Calu3 (cell line): Measurements from ENCODE around the gene TLX3. TPM values are rescaled to one million over a fixed set of nuclear protein-coding genes. Genes with fewer than 3 reads are reported as not detected.

Experiments
- BruUV-seq: library from RNA; stranded (reverse); fragments of 400-500 nt; replicated peaks from 2 replicates; lab custom pipeline; 2021; lab: Mats Ljungman, UMichigan
- CTCF ChIA-PET: fragments of 300-600 bp; sonication (Branson Sonifier 250); formaldehyde crosslinking; loops from one replicate; lab custom pipeline; 2022; ENCODE audit warnings: antibody characterized with exemption; lab: Charles Lee
- DNase-seq: peaks from one replicate; pipeline ENCODE4 v3.0.0; 2022
- H3K27ac Mint-ChIP-seq: one replicate; pipeline ENCODE4 v1.8.0; 2022; ENCODE audit warnings: mixed read lengths; ENCODE audit not compliant: unreplicated experiment
- H3K27me3 Mint-ChIP-seq: one replicate; pipeline ENCODE4 v1.8.0; 2022; ENCODE audit warnings: mixed read lengths; ENCODE audit not compliant: unreplicated experiment
- H3K36me3 Mint-ChIP-seq: one replicate; pipeline ENCODE4 v1.8.0; 2022; ENCODE audit warnings: mild to moderate bottlenecking, moderate library complexity, mixed read lengths; ENCODE audit not compliant: insufficient read depth, unreplicated experiment
- H3K4me1 Mint-ChIP-seq: one replicate; pipeline ENCODE4 v1.8.0; 2022; ENCODE audit warnings: mild to moderate bottlenecking, low read depth, mixed read lengths; ENCODE audit not compliant: unreplicated experiment
- H3K4me3 Mint-ChIP-seq: one replicate; pipeline ENCODE4 v1.8.0; 2022; ENCODE audit warnings: mild to moderate bottlenecking, low read depth, moderate library complexity, mixed read lengths; ENCODE audit not compliant: unreplicated experiment
- H3K9me3 Mint-ChIP-seq: one replicate; pipeline ENCODE4 v1.8.0; 2022; ENCODE audit warnings: low read depth, mixed read lengths; ENCODE audit not compliant: unreplicated experiment
- CTCF ChIP-seq: fragments of 200-600 bp; IDR thresholded peaks from one replicate; pipeline ENCODE4 v1.8.0; 2022; ENCODE audit warnings: antibody characterized with exemption; ENCODE audit not compliant: unreplicated experiment
- intact Hi-C: fragments of 100-400 bp; cut with micrococcal nuclease; formaldehyde crosslinking; loops from one replicate; pipeline ENCODE4 v1.10.0; 2022; ENCODE audit not compliant: unreplicated experiment
- total RNA-seq: library from RNA; stranded (reverse); gene quantifications from 2 replicates; pipeline ENCODE4 v1.2.3, GENCODE V29; 2022

TLX3 gene
- total RNA-seq, 1 experiment from 2014 or later = 6.5 TPM

GRCh38 chr5:171310212-171310818 lies 1.3 kb downstream of the TLX3 start:
- Mint-ChIP-seq H3K27me3 (peaks cover 16% of the 10 kb centered on the region), H3K36me3 (peaks cover 36% of the 10 kb centered on the region), H3K27ac (peak overlapping the region; percentile 35), H3K9me3 (no peaks in the 10 kb centered on the region), H3K4me1 (peaks cover 7% of the 10 kb centered on the region), H3K4me3 (peak overlapping the region; percentile 95)
- peak; percentile 85 for TF ChIP-seq CTCF
- peak; percentile 74 for DNase-seq
- CTCF ChIA-PET = interaction anchor here (0.6 to 1.2 kb wide), 4 partner anchors 8 to 22 kb away, joined by 3 read pairs; no protein-coding TSS in a partner anchor
- no TSS peak for BruUV-seq
- intact Hi-C loops = no loop called here

- DNase-seq = no peak
- BruUV-seq = TSS peak; percentile 39
- Mint-ChIP-seq H3K9me3 (no peaks in the 10 kb centered on the region), H3K27ac (no peak overlapping the region), H3K4me1 (peaks cover 7% of the 10 kb centered on the region), H3K27me3 (peaks cover 16% of the 10 kb centered on the region), H3K4me3 (peak overlapping the region; percentile 95), H3K36me3 (peaks cover 36% of the 10 kb centered on the region)
- no peak for TF ChIP-seq CTCF
- CTCF ChIA-PET = no interaction called here
- intact Hi-C loops = no loop called here
Measured at GRCh38 chr5:171310819-171311321, 1.8 kb downstream of the TLX3 start.

- DNase-seq = no peak
- TF ChIP-seq CTCF = no peak
- Mint-ChIP-seq H3K36me3 (peaks cover 36% of the 10 kb centered on the region), H3K4me1 (peaks cover 7% of the 10 kb centered on the region), H3K27me3 (peaks cover 16% of the 10 kb centered on the region), H3K9me3 (no peaks in the 10 kb centered on the region), H3K4me3 (peak overlapping the region; percentile 11), H3K27ac (no peak overlapping the region)
- intact Hi-C loops = no loop called here
- CTCF ChIA-PET = no interaction called here
- no TSS peak for BruUV-seq
Measured at GRCh38 chr5:171311322-171312077, 2.5 kb downstream of the TLX3 start.

GRCh38 chr5:171312129-171312974 lies 3.3 kb downstream of the TLX3 start:
- TF ChIP-seq CTCF = no peak
- peaks cover 16% of the 10 kb centered on the region for H3K27me3 Mint-ChIP-seq
- intact Hi-C loops = no loop called here
- peaks cover 7% of the 10 kb centered on the region for H3K4me1 Mint-ChIP-seq
- no peaks in the 10 kb centered on the region for H3K9me3 Mint-ChIP-seq
- no TSS peak for BruUV-seq
- H3K4me3 Mint-ChIP-seq = peak overlapping the region; percentile 11
- CTCF ChIA-PET = no interaction called here
- DNase-seq = no peak
- H3K27ac Mint-ChIP-seq = peak overlapping the region; percentile 6
- peaks cover 36% of the 10 kb centered on the region for H3K36me3 Mint-ChIP-seq
